Measurements from ENCODE around the gene MMP25. TPM values are rescaled to one million over a fixed set of nuclear protein-coding genes. Genes with fewer than 3 reads are reported as not detected.

The MMP25 gene
- total and polyA plus RNA-seq, 2 donors (not counting 1 experiment from before 2014, with no cell fraction given): 0.12 to 0.22 TPM

DNA sequence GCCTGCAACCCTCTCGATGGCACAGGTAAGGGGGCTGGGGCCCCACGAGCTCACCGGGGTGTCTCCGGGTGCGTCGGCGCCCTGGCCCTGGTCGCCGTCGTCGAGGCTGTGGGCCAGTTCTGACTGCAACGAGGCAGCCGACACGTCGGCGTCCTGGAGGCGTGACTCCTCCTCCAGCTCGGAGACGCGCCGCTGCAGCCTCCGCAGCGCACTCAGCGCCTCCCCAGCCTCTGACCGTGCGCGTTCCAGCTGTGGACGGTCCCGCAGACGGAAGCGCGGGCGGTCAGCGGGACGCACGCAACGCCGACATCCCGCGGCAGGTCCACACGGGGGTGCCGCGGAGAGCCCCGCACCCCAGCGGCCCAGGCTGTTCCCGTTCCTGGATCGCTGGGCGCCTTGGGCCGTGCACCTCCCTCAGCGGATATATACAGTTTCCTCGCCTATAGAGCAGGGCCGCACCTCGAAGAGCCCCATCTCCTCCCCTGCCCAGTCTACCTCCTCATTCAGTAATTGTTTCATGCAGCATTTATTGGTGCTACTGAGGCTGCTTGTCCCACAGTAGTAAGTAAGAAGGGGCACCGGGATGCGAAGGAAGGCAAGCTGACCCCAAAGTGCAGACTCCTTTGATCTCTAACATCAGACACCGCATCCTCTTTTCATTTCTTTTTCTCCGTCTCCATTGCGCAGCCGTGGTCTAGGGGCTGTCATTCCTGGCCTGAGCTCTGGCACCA lies 16.7 kb upstream of the MMP25 start:
- Histone ChIP-seq H2AFZ (ENCODE audit: insufficient read depth, low read depth, low read length, poor library complexity, severe bottlenecking) (peak overlapping the region; percentile 14), H3K4me2 (replicated peaks; ENCODE audit: low read depth, low read length, poor library complexity, severe bottlenecking) (peak overlapping the region; percentile 57)
- WGBS (ENCODE audit: insufficient coverage): 10% methylated on average over 59 of the region's 59 CpGs

More for the DNA sequence above, 16.7 kb upstream of the MMP25 start:
- peak; percentile 54 for DNase-seq
- ChIA-PET CTCF (interaction anchor here (0.7 to 8.9 kb wide), 11 partner anchors 8 to 133 kb away, joined by 3 to 213 read pairs (median 10); partner anchors contain the start of genes CLDN9 and TNFRSF12A), POLR2A (interaction anchor here (0.6 to 2.3 kb wide), 2 partner anchors 27 to 100 kb away, joined by 3 to 10 read pairs; no protein-coding TSS in a partner anchor)
- no peak overlapping the region for H3K27ac Mint-ChIP-seq
- peaks cover 20% of the 10 kb centered on the region for H3K4me1 Mint-ChIP-seq
- H3K9me3 Mint-ChIP-seq (ENCODE audit: insufficient read depth): no peaks in the 10 kb centered on the region
- intact Hi-C loops (cut with micrococcal nuclease): loop anchor here (2.0 to 10.0 kb wide), 3 partner anchors 29 to 1725 kb away; partner anchors contain the start of genes UBE2I and ZNF263
- Histone ChIP-seq H3K4me1 (ENCODE audit: control insufficient read depth in 2 of 2, insufficient read depth in 2 of 2, low read length in 2 of 2) (peaks cover 25 to 28% of the 10 kb centered on the region in 2 donors), H3K4me3 (ENCODE audit: control extremely low read depth in 1 of 5, extremely low read depth in 1 of 5, insufficient read depth in 1 of 5, low read depth in 2 of 5, low read length in 4 of 5) (no peak overlapping the region), H3K27me3 (replicated peaks in 1 of 4; ENCODE audit: control extremely low read depth in 1 of 4, control insufficient read depth in 3 of 4, insufficient read depth in 4 of 4, low read length in 3 of 4) (peaks cover 0 to 58% (median 27%) of the 10 kb centered on the region in 4 experiments), H3K79me2 (ENCODE audit: control insufficient read depth, insufficient read depth, low read length) (peaks cover 15% of the 10 kb centered on the region), H3K27ac (ENCODE audit: low read length in 2 of 2) (no peak overlapping the region), H3K9me3 (ENCODE audit: control extremely low read depth in 1 of 3, control insufficient read depth in 2 of 3, insufficient read depth in 1 of 3, low read length in 2 of 3) (peaks cover 0 to 17% (median 0%) of the 10 kb centered on the region in 3 donors), H3K9ac (ENCODE audit: low read length) (no peak overlapping the region), H3K36me3 (replicated peaks in 1 of 2; ENCODE audit: control extremely low read depth in 1 of 2, control insufficient read depth in 1 of 2, extremely low read depth in 1 of 2, insufficient read depth in 2 of 2, low read length in 1 of 2) (peaks cover 0 to 18% of the 10 kb centered on the region in 2 experiments), H4K20me1 (ENCODE audit: control insufficient read depth, insufficient read depth, low read length, poor library complexity, severe bottlenecking) (peaks cover 47% of the 10 kb centered on the region)
- no peak for ATAC-seq (ENCODE audit: low read depth)
- H3K27me3 Mint-ChIP-seq: peaks cover 39% of the 10 kb centered on the region
- TF ChIP-seq, protein P1, sequence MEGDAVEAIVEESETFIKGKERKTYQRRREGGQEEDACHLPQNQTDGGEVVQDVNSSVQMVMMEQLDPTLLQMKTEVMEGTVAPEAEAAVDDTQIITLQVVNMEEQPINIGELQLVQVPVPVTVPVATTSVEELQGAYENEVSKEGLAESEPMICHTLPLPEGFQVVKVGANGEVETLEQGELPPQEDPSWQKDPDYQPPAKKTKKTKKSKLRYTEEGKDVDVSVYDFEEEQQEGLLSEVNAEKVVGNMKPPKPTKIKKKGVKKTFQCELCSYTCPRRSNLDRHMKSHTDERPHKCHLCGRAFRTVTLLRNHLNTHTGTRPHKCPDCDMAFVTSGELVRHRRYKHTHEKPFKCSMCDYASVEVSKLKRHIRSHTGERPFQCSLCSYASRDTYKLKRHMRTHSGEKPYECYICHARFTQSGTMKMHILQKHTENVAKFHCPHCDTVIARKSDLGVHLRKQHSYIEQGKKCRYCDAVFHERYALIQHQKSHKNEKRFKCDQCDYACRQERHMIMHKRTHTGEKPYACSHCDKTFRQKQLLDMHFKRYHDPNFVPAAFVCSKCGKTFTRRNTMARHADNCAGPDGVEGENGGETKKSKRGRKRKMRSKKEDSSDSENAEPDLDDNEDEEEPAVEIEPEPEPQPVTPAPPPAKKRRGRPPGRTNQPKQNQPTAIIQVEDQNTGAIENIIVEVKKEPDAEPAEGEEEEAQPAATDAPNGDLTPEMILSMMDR (IDR thresholded peaks at IDR 0.05): no peak
- TF ChIP-seq EZH2 (IDR thresholded peaks at IDR 0.05; ENCODE audit: borderline replicate concordance, insufficient read depth, low read depth, low read length, poor library complexity, severe bottlenecking): no peak
- peak overlapping the region; percentile 35 for H3K4me3 Mint-ChIP-seq
